LNCAP (cell line): ENCODE data around the gene CNPPD1.

Experiments
- CTCF ChIP-seq: fragments of 450-650 bp; IDR thresholded peaks from 2 replicates; pipeline ENCODE4 v1.5.1; 2017; ENCODE audit warnings: mild to moderate bottlenecking

Gene CNPPD1

GRCh38 chr2:219218732-219219701 lies 42.3 kb upstream of the CNPPD1 start, which contains the start of gene ABCB6:
ABCB6 (minus strand) TSS chr2:219218958; CDS start chr2:219218673, 285 bp downstream.
- TF ChIP-seq CTCF: no peak

- TF ChIP-seq CTCF: no peak
Observed at GRCh38 chr2:219218217-219218731, 41.5 kb upstream of the CNPPD1 start.

GRCh38 chr2:219216535-219216915 lies 39.8 kb upstream of the CNPPD1 start:
- TF ChIP-seq CTCF: no peak

GRCh38 chr2:219215871-219216534 lies 39.3 kb upstream of the CNPPD1 start:
- no peak for TF ChIP-seq CTCF

- no peak for TF ChIP-seq CTCF
Observed at GRCh38 chr2:219214786-219215185, 38.1 kb upstream of the CNPPD1 start.

GRCh38 chr2:219214141-219214540 lies 37.4 kb upstream of the CNPPD1 start:
- TF ChIP-seq CTCF: no peak

- TF ChIP-seq CTCF: no peak
Observed at GRCh38 chr2:219213486-219214071, 36.9 kb upstream of the CNPPD1 start.
